Putamen (tissue), 1 donor: ENCODE data around the gene SEMA3A.

Source experiments
- DNase-seq: peaks from one replicate; pipeline ENCODE4 v3.0.0-alpha.2; 2016; ENCODE audit warnings: low spot score

Gene SEMA3A

DNA sequence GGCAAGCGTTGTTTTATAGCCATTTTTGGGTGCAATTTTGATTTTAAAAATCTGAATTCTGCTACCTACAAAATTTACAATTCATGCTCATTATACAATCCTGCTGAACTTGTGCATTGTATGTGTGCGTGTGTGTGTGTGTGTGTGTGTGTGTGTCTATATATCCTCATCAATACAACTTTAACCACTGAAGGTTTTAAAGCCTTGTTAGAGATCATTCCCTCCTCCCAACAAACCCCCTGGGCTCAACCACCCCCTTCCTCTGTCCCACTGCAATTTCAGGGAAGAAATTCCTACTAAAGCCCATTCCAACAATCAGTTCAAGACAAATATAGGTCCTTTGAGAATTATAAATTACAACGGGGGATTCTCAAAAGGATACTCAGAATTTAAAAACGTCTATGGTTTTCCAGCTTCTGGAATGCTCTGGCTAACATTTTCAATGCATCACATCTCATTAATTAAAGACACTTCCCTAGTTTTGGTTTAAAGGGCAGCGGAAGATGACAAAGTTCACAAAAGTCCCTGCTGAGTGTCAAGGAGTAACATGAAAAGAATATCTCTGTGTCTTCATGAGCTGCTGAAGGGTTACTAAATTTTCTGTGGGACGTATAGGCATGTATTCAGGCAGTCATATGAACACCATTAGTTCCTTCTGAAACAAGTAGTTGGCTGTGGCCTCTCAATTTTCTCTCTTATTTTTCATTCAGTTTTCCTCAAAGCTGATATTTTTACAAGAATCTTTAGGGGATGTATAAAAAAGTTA lies 889 bp upstream of the SEMA3A start:
- DNase-seq: no peak

DNA sequence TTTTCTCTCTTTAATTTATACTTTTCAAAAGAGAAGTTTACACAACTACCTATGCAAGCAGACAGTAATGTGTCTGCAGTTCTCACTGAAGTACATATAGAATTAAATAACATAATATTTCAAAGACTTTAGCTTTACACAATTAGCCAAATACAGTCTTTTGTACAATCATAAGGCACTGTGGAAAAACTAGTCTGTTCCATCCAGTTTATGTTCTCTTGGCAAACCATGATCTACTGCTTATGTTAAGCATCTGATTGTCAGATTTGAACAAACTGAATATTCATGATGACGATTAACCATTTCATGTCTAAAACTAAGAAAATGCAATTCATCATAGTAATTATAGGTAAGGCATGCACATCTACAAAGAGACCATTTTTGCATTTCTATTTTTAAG lies 842 bp downstream of the SEMA3A start:
- no peak for DNase-seq

DNA sequence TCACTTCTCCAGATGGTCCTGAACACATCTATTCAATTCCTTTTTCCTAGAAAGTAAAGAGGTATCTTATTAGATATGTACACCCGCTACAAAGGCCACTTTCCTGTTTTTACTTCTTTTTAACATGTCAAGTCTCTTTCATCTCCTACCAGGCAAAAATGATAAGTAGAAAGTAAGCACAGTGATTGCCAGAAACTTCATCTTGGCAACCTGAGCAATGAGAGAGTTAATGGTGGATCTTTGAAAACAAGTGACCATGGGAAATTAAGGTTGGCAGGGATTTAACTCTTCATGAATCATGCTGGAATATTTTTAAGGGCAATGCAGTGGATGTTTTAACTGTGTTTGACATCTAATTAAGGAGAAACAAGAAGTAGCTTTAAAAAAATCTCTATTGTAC lies 2.7 kb downstream of the SEMA3A start:
- DNase-seq: no peak

DNA sequence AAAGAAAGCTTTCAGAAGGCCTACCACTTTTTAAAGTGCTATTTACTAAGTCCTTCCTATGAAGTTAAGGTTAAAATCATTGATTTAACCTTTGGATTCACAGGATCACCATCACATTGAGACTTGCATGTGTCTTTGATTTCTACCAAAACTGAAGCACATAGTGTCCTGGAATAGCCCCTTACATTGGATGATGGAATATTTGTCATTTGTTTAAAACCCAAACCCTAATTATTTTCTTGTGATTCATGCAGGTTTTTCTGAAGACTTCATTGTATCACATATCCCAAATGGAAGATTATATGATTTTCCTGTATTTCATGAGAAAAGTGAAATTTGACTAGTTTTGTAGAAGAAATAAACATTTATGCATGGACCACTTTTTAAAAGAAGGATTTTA lies 3.3 kb downstream of the SEMA3A start:
- DNase-seq: no peak

DNA sequence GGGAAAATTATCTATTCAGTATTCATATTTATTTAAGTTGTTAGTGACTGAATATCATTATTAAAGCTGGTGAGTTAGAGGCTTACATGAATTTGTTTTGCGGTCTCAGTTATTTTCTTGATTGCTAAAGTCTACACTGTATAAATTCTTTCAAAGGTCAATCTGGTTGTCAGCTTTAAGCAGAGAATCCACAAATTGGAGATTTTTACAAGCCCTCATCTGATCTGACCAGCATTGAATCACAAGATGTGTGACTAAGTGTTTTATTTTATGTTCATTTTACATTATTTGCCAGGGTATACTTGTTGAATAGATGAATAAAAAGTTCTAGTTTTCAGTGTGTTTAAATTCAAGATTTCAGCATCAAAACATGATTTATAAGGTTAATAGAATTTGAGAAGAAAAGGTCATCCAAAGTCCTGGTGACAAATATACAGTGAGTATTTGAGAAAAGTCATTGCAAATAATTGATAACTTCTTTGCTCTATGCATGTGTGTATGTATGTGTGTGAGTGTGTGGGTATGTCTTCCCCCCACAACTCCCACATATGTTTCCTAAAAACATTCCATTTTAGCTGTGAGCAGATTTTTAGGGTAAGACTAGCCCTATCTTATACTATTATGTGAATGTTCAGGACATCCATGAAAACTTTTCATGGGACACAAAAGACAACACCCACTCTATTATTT lies 4.4 kb downstream of the SEMA3A start:
- DNase-seq: no peak

DNA sequence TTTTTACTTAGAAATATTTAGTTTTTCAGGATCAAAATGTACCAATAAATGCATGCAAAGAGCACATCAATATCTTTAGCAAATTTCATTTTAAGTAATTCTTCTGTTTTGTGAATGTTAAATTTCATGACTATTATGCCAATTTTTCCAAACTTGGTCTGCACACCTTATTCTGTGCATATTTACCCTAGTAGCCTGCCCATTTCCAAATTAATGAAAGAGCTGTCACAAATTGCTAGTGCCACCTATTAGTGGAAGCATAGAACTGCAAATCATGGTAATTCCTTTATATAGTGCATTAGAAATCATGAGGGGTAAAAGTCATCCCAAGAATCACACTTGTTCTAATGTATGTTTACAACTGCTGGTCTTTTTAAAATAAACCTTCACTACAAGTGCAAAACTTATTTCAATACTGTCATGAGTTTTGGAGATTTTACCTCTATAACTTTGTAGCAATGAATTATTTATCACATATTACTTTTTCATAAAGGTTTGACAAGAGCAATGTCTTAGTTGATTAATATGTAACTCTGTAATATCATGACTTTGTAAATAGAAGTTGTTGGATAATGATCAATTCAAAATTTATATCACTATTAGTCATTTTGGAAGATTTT lies 5.7 kb downstream of the SEMA3A start:
- DNase-seq: no peak

DNA sequence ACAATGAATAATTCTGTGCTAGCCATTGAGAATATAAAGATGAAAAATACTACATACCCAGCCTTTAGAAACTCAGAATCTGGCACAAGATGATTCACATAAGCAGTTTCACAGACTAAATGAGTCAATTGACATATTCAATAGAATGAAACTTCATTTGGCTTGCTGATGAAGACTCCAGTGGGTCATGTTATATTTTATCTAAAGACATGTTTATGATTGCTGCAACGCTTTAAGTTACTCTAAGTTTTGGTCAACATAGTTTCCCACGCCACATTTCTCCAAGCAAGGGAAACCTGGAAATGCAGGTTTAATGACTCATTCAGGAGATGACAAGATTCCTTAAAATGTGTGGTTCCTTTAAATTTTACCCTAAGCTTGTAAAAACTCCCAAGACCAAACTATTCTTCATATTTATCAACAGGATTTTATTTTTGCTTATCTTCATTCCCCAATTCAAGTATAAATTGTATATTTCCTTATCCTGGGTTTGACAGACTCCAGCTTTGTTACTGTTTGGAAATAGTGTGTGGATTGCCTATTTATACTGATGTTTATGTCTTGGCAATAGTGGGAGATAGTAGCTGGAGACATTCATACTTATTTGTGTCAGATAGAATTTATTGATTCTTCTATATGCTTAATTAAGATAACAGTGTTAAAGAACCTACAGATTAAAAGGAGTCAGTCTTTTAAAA lies 6.6 kb downstream of the SEMA3A start:
- no peak for DNase-seq

DNA sequence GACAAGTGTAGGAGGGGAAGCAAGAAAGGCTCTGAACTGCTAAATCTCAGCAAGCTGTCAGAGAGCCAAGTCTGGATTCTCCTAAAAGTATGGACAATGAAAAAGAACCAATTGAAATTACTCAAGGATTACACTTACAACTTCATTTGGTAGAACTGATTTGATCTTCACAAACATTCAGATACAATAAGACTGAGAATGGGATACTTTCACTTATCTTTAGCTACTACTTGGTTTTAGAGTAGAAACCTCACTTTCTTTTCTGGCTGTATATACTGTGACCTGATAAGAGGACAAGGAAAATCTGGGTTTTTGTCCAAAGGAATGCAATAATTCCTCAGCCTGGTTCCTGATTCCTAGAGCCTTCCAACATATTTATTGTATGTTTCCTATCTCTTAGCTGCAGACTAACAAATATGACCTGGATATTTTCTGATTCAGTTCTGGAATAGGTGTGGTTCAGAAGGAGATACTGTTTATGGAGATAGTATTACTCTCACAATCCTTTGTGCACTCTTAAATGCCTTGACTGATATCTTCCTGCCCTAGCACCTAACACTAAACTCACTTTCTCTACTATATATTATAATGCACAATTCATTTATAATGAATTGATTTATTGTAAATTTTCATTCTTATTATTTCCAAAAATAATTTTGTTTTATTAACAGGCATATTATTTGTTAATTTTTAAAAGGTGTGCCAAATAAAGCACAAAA lies 7.3 kb downstream of the SEMA3A start:
- DNase-seq: no peak

DNA sequence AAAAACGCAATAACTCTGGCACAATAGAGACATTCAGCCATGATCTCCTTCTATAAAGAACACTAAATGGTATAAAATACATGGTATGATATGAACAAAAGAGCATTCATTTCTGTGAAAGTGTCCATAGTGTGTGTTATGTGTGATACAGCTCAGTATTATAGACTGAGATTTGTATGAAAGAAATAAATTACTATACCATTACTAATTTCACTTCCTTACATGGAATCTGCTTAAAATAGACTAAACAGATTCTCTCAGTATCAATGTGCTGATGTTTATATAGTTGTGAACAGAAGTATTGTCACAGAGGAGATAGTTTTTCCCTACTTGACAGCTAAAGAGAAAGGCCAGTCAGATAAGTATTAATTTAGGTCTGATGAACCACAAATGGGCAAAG lies 10.8 kb downstream of the SEMA3A start:
- no peak for DNase-seq

DNA sequence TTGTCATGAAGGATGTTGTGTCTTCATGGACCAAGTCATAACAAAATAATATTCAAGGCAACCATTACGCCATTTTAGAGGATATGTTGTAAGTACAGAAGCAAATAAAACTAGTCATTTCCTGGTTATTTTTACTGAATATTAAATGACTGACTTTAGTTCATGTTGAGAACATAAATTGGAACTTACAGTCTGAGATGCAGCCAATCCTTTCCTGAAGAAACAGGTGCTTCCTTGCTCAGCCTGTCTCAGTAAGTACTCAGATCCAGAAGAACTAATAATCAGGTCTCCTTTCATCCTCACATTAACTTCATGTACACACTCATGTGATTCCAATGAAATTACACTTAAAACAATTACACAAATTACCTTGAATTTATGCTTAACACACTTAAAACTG lies 12.3 kb downstream of the SEMA3A start:
- no peak for DNase-seq

DNA sequence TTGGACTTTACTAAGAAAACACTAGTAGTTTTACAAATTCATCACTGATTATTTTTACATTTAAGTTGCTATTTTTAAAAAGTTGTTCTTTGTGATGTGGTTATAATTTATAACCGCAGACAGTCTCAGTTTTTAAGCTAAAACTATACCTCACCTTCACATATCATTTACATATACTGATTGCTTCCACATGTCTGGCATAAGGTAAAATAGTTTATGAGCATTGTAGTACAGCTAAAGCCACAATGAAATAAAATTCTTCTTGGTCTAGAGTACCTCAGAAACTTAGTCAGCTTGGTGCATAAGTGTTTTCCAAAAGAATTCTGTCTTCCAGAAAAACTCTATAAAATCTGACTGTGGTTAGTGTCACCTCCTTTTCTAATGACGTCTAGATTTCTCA lies 13.0 kb downstream of the SEMA3A start:
- no peak for DNase-seq

DNA sequence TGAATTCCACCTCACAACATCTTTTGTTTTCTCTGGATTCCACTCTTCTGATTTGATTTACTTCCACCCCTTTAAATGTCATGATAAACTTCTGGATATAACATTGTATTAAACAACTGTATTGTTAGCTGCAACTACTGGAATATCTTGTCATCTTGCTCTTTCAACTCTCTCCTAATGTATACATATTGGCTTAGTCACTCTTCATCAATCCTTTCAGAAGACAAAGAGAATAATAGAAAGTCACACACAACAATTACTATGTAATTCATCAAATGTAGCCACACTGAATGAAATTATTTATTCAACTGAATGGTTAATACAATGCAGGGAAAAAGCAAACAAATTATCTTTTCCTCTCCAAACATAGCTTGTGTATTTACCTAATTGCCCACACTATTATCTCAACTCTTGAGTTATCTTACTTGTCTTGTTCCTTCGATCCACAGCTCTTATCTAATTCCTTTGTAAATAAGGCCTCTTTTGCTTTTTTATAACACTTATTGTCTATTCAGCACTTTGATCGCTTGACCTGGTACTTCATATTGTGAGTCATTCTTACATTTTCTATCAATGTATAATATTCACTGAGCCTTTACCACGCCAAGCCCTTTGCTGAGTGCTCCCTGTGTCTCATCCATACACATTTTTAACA lies 16.7 kb downstream of the SEMA3A start:
- DNase-seq: no peak

DNA sequence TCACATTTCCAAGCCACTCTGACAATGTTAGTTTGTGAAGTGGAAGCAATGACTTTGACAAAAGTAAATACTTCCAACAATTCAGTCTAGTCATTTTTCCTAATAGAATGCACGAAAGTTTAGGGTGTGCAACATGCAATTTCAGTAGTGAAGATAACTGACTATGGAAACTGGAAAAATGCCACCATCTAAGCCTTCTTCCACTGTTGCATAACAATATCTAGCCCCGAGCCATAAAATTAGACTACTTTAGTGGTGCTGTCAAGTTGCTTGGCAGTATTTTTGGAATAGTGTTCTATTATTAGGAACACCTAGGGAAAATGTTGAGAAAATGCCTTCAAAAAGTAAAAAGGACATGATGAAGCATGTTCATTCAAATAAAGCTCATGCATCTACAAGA lies 17.9 kb downstream of the SEMA3A start:
- peak; percentile 34 for DNase-seq

DNA sequence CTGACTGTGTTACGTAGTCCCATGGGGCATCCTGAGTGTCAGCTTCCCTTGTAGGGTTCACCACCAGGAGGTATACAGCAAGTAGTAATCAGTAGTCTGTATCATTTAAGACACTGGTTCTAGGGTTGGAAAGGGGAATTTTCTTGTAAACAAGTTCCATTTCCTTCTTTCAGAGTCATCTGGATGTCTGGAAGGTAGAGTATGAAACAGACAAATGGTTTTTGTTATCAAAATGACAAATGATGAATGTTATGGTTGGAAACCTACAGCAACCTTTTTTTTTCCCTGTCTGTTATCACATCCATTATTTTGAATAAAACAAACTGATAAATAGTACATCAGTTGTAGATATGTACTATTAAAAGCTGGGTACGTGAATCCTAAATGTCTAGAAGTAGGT lies 19.1 kb downstream of the SEMA3A start:
- DNase-seq: no peak

DNA sequence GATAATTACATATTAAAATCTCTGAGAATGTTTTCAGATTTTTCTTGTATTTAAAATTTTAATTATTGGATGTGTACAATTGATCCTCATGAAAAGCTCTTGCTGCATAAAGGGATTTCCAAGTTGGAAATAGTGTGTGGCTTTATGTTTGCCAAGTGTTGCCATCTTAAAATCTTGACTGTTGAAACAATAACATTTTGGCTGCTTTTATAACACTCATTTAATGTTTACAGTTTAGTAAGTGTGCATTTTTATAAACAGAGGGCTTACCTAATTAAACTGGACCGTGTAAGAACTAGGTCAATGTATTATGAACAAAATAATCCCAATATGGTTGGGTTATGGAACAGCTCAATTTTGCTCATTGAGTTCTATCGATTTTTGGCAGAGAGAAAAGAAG lies 23.9 kb downstream of the SEMA3A start:
- DNase-seq: no peak

DNA sequence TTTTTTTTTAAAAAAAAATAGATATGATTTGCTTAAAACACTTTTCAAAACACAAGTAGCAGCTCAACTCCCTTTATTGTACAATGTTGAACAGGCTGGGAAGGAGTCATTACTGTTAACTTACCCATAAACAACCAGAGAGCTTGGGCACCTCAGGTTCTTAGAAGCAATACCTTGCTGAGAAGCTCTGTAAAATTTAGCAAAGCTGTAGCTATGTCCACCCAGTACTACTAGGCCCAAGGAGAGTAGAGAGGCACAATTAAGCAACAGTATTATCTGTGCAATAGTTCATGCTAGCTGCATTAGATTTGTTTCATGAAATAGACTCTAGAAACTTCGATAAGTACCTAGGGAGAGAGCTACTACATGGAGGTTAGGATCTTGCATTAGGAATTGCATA lies 32.0 kb downstream of the SEMA3A start:
- DNase-seq: no peak

DNA sequence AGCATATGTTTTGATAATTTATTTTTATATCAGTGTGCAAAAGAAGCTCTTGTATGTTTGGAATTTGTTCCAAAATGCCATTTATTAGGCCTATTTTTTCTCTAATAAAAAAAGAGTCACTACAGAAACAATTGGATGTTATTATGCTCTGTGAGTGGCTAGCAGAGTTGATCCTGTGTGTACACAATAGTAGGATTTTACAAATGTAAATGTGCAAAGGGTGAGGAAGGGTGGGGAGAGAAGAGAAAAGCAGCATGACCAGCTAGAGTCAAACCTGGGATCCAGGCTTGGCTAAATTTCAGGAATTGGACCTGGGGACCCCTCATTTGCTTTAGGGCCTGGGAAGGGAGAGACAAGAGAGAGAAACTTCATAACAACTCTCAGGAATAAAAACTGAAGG lies 32.5 kb downstream of the SEMA3A start:
- no peak for DNase-seq

DNA sequence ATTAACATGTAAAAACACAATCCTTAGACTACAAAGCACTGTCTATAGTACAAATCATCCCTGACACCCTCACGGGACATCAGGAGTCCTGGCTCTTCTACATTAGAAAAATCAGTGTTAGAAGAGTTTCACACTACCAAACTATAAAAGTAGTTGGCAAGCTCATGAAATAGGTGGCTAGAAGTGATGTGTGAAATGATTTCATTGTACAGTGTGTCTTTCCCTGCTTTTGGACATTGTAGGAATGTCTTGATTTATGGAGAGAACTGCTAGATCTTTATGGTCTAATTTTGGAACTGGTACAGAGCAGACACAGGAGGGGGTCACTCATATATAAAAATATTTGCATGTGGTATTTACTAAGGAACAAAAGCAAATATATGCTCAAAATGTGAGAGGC lies 33.2 kb downstream of the SEMA3A start:
- no peak for DNase-seq

DNA sequence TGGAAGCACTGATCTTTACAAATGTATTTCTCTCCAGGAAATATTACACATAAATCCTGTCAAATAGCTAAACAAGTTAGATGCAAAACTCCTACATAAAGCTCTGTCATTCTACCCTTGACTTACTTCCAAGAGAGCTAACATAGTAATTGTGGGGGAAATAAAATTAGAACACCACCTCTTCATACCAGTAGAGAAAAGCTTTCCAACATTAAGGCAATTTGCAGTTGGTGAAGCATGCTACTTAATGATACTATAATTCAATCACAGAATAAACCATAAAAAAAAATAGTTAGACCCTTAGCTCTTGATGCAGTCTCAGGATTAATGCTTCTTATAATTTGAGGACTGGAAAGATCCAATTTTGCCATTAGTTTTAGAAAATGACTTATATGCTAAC lies 35.2 kb downstream of the SEMA3A start:
- peak; percentile 40 for DNase-seq

DNA sequence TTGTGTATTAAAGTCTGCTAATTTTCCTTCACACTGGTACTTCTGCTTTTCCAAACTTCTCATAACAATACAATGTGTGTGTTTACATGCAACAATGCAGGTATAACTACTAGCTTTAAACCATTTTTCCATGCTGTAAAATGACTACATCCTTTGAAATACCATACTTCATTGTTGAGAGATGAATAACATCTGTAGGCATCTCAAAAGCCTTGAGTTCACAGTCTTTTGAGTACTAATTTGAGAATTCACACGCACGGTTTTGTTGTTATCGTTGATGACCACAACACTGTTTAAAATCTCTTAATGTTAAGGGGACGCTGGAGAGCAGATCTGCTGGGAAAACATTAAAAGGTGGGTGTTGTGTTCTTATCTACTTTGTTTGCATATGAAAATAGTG lies 37.4 kb downstream of the SEMA3A start:
- DNase-seq: no peak

DNA sequence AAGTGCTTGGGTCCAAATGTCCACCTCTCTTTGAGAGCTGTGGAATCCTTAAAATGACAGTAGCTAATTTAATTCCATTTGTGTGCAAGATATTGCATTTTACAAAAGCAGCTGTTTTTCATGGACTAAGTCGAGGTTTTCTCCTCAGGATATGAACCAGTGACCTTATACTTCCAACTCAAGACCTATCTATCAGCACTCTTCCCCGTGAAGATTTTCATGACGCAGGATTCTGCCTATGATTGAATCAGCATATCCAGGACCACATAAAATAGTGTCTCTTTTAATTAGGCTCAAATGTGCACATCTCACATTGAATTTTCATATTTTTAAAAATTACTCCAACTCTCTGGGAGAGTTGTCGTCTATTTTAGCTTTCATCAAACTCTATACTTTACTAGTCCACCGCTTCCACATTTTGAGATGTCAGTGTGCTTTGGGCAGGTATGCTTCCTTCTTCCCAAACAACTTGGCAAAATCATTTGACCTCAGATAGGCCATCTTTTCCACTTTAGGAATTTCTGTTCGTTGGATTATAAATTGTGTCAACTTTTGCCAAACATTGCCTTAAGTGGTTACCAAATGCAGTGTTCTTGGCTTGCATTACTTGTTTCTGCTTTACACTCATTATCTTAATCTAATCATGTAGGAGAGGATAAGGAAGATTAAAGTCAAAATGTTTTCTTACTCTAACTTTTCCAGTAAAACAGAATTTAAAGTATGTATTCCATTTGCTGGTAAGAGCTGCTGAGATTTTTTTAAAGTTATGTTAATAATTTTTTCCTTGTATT lies 39.4 kb downstream of the SEMA3A start:
- DNase-seq: no peak
